Astrocyte (in vitro differentiated cells and primary cell): ENCODE data around the gene TBC1D8. TPM values are rescaled to one million over a fixed set of nuclear protein-coding genes. Genes with fewer than 3 reads are reported as not detected.

ENCODE experiments used
- DNase-seq: peaks from one replicate; pipeline ENCODE4 v3.0.0-alpha.2; 2010; ENCODE audit warnings: low read depth
- FAIRE-seq: peaks from 2 replicates; lab custom pipeline; 2011; peaks lifted over from hg19 to GRCh38; lab: Jason Lieb, UNC
- H2AFZ ChIP-seq: 2 replicates; pipeline ENCODE4 v1.6.0; 2012; ENCODE audit warnings: low read depth, low read length, inconsistent platforms
- H3K27ac ChIP-seq: 2 replicates; pipeline ENCODE4 v1.5.1; 2011; ENCODE audit warnings: low read depth, low read length, inconsistent platforms
- H3K27me3 ChIP-seq: 2 replicates; pipeline ENCODE4 v1.6.0; 2011; ENCODE audit warnings: low read length, inconsistent platforms; ENCODE audit not compliant: insufficient read depth
- H3K36me3 ChIP-seq: 2 replicates; pipeline ENCODE4 v1.5.1; 2011; ENCODE audit warnings: low read length, inconsistent platforms; ENCODE audit not compliant: insufficient read depth
- H3K4me1 ChIP-seq: 2 replicates; pipeline ENCODE4 v1.5.1; 2011; ENCODE audit warnings: low read length, inconsistent platforms; ENCODE audit not compliant: insufficient read depth
- H3K4me2 ChIP-seq: 2 replicates; pipeline ENCODE4 v1.6.0; 2012; ENCODE audit warnings: low read length, inconsistent platforms
- H3K4me3 ChIP-seq: 2 replicates; pipeline ENCODE4 v1.5.1; 2011; ENCODE audit warnings: low read depth, mild to moderate bottlenecking, low read length, inconsistent platforms; ENCODE audit not compliant: insufficient read depth
- H3K79me2 ChIP-seq: 2 replicates; pipeline ENCODE4 v1.6.0; 2012; ENCODE audit warnings: mild to moderate bottlenecking, low read length, inconsistent platforms; ENCODE audit not compliant: insufficient read depth
- H3K9ac ChIP-seq: 2 replicates; pipeline ENCODE4 v1.6.0; 2012; ENCODE audit warnings: mild to moderate bottlenecking, low read length, inconsistent platforms
- H3K9me3 ChIP-seq: 2 replicates; pipeline ENCODE4 v1.5.1; 2012; ENCODE audit warnings: low read depth, mild to moderate bottlenecking, low read length, inconsistent platforms; ENCODE audit not compliant: insufficient read depth
- H4K20me1 ChIP-seq: 2 replicates; pipeline ENCODE4 v1.6.0; 2012; ENCODE audit warnings: low read length, inconsistent platforms; ENCODE audit not compliant: insufficient read depth
- H3K27ac Mint-ChIP-seq: one replicate; pipeline ENCODE4 v1.8.0; 2021; ENCODE audit warnings: mild to moderate bottlenecking, mixed read lengths; ENCODE audit not compliant: unreplicated experiment
- H3K27me3 Mint-ChIP-seq: one replicate; pipeline ENCODE4 v1.8.0; 2021; ENCODE audit warnings: low read depth, mixed read lengths; ENCODE audit not compliant: unreplicated experiment
- H3K36me3 Mint-ChIP-seq: one replicate; pipeline ENCODE4 v1.8.0; 2021; ENCODE audit warnings: low read depth, mixed read lengths; ENCODE audit not compliant: unreplicated experiment
- H3K4me1 Mint-ChIP-seq: one replicate; pipeline ENCODE4 v1.8.0; 2021; ENCODE audit warnings: low read depth, mixed read lengths; ENCODE audit not compliant: unreplicated experiment
- H3K4me3 Mint-ChIP-seq: one replicate; pipeline ENCODE4 v1.8.0; 2021; ENCODE audit warnings: mild to moderate bottlenecking, moderate library complexity, mixed read lengths; ENCODE audit not compliant: unreplicated experiment
- H3K9me3 Mint-ChIP-seq: one replicate; pipeline ENCODE4 v1.8.0; 2021; ENCODE audit warnings: mild to moderate bottlenecking, mixed read lengths; ENCODE audit not compliant: unreplicated experiment
- EZH2 ChIP-seq: IDR thresholded peaks from 2 replicates; pipeline ENCODE4 v1.6.1; 2012; ENCODE audit warnings: mild to moderate bottlenecking, low read length, inconsistent platforms; ENCODE audit not compliant: insufficient read depth
- total RNA-seq: library from RNA; stranded (reverse); gene quantifications from 2 replicates; pipeline ENCODE4 v1.2.1, GENCODE V29; 2021
- TF ChIP-seq, protein P1 (sequence below): IDR thresholded peaks from 2 replicates; pipeline ENCODE4 v1.5.1; 2011; ENCODE audit warnings: low read depth, mild to moderate bottlenecking, inconsistent platforms, low read length, moderate library complexity; ENCODE audit not compliant: insufficient read depth

Gene TBC1D8
- total RNA-seq, 1 donor from 2014 or later = 2.4 TPM

DNA sequence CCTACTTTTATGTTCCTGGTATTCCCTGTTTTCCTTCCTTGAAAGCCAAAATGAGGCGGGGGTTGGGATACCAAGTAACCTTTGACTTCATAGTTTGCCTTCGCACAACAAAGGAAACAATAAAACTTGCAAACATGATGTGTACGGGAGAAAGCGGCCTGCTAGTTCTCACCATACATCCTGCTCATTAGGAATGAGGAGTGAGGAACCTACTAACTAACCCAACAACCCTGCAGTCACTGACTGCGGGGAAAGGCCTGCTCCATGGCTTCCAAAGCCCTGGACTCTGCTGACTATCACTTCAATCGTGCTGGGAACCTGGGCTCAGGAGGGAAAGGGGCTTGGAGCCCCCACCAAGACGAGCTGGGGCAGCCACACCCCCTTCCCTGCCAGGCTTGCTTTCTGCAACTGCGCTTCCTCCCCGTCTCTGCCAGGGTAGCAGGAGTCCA, 124.9 kb downstream of the TBC1D8 start:
- Histone ChIP-seq H3K9ac (no peak overlapping the region), H3K4me3 (no peak overlapping the region), H3K79me2 (no peaks in the 10 kb centered on the region), H3K36me3 (no peaks in the 10 kb centered on the region), H2AFZ (no peak overlapping the region), H3K27ac (no peak overlapping the region), H4K20me1 (no peaks in the 10 kb centered on the region), H3K4me1 (no peaks in the 10 kb centered on the region), H3K4me2 (no peak overlapping the region), H3K9me3 (no peaks in the 10 kb centered on the region), H3K27me3 (no peaks in the 10 kb centered on the region)
- no peak overlapping the region for H3K27ac Mint-ChIP-seq
- no peak for TF ChIP-seq EZH2
- TF ChIP-seq, protein P1, sequence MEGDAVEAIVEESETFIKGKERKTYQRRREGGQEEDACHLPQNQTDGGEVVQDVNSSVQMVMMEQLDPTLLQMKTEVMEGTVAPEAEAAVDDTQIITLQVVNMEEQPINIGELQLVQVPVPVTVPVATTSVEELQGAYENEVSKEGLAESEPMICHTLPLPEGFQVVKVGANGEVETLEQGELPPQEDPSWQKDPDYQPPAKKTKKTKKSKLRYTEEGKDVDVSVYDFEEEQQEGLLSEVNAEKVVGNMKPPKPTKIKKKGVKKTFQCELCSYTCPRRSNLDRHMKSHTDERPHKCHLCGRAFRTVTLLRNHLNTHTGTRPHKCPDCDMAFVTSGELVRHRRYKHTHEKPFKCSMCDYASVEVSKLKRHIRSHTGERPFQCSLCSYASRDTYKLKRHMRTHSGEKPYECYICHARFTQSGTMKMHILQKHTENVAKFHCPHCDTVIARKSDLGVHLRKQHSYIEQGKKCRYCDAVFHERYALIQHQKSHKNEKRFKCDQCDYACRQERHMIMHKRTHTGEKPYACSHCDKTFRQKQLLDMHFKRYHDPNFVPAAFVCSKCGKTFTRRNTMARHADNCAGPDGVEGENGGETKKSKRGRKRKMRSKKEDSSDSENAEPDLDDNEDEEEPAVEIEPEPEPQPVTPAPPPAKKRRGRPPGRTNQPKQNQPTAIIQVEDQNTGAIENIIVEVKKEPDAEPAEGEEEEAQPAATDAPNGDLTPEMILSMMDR = no peak
- no peaks in the 10 kb centered on the region for H3K27me3 Mint-ChIP-seq
- H3K4me3 Mint-ChIP-seq = no peak overlapping the region
- DNase-seq = no peak
- H3K9me3 Mint-ChIP-seq = peaks cover 2% of the 10 kb centered on the region
- no peak for FAIRE-seq
- H3K36me3 Mint-ChIP-seq = peaks cover 8% of the 10 kb centered on the region
- H3K4me1 Mint-ChIP-seq = no peaks in the 10 kb centered on the region

DNA sequence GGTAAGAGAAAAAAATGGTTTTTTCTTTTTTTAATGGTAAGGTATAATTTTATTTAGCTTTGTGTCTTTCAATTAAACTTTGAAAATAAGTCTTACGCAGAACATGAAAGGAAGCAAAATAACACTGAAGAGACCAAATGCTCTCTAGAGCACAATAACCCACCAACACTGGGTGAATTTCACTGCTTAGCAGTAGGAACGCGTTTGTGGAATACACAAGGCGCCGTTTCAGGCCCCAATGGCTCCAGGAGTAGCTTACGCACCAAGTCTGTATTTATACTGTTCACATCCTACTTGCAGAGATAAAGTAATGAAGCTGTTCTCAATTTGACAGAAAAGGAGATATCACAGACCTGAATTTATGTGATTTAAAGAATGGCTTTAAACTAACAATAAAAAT, 125.6 kb downstream of the TBC1D8 start:
- H3K79me2 ChIP-seq = no peaks in the 10 kb centered on the region
- peaks cover 8% of the 10 kb centered on the region for H3K36me3 Mint-ChIP-seq
- no peaks in the 10 kb centered on the region for H3K4me1 ChIP-seq
- H3K27ac Mint-ChIP-seq = no peak overlapping the region
- H3K9ac ChIP-seq = no peak overlapping the region
- no peaks in the 10 kb centered on the region for H3K4me1 Mint-ChIP-seq
- no peak overlapping the region for H3K4me2 ChIP-seq
- H2AFZ ChIP-seq = no peak overlapping the region
- no peaks in the 10 kb centered on the region for H3K9me3 ChIP-seq
- no peaks in the 10 kb centered on the region for H3K27me3 Mint-ChIP-seq
- no peak for DNase-seq
- peaks cover 2% of the 10 kb centered on the region for H3K9me3 Mint-ChIP-seq
- FAIRE-seq = no peak
- no peaks in the 10 kb centered on the region for H4K20me1 ChIP-seq
- H3K4me3 Mint-ChIP-seq = no peak overlapping the region
- H3K27me3 ChIP-seq = no peaks in the 10 kb centered on the region
- TF ChIP-seq, protein P1 = no peak
- TF ChIP-seq EZH2 = no peak
- no peak overlapping the region for H3K4me3 ChIP-seq
- H3K36me3 ChIP-seq = no peaks in the 10 kb centered on the region
- no peak overlapping the region for H3K27ac ChIP-seq

DNA sequence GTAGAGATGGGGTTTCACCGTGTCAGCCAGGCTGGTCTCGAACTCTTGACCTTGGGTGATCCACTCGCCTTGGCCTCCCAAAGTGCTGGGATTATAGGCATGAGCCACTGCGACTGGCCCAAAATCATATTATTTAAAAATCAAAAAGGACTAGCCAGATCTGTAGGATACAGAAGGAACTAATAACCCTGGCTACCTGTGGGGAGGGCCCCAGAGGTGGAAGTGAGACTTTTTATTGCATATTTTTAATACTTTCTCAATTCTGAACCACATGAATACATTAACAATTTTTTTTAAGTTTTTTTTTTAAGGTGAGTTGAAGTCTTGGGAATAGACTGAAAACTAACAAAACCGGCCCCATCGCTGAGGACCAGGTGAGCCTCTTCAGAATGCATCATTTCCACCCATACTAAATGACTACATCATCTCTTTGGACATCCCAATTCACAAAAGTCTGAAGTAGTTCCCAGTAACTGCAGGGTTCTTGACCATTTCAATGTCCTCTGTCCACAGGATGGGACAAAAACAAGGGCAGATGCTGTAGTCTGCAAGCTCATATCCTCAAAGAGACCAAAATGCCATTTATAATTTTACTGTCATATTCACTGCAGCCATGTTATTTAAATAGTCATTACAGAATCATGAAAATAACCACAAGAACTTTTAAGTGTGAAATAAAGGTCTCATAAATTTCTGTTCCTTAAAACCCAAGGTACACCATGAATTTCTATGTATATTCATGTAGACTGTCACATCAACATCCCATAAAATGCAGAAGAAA, 127.7 kb downstream of the TBC1D8 start:
- H3K4me1 ChIP-seq = no peaks in the 10 kb centered on the region
- H3K4me2 ChIP-seq = no peak overlapping the region
- no peak overlapping the region for H2AFZ ChIP-seq
- Mint-ChIP-seq H3K9me3 (no peaks in the 10 kb centered on the region), H3K27ac (no peak overlapping the region), H3K4me1 (no peaks in the 10 kb centered on the region), H3K4me3 (no peak overlapping the region), H3K27me3 (no peaks in the 10 kb centered on the region), H3K36me3 (peaks cover 9% of the 10 kb centered on the region)
- no peak overlapping the region for H3K9ac ChIP-seq
- no peak for TF ChIP-seq EZH2
- TF ChIP-seq, protein P1 = no peak
- no peaks in the 10 kb centered on the region for H3K27me3 ChIP-seq
- H4K20me1 ChIP-seq = no peaks in the 10 kb centered on the region
- no peaks in the 10 kb centered on the region for H3K36me3 ChIP-seq
- no peak overlapping the region for H3K4me3 ChIP-seq
- no peak for DNase-seq
- no peak for FAIRE-seq
- no peak overlapping the region for H3K27ac ChIP-seq
- H3K9me3 ChIP-seq = no peaks in the 10 kb centered on the region
- H3K79me2 ChIP-seq = no peaks in the 10 kb centered on the region
